Activated CD8-positive, alpha-beta memory T cell treated with anti-CD3 and anti-CD28 coated beads, Interleukin-2, amount 50 U/mL, for 4 hours (primary cell): Measurements from ENCODE around the gene SEMA3C.

ENCODE experiments used
- DNase-seq: peaks from one replicate; pipeline ENCODE4 v3.0.0-alpha.2; 2020

SEMA3C gene

GRCh38 chr7:80819503-80819902 is 99.3 kb downstream of the SEMA3C start:
- no peak for DNase-seq

- DNase-seq, result no peak
Observed at GRCh38 chr7:80818181-80818580, 100.7 kb downstream of the SEMA3C start.

- no peak for DNase-seq
Observed at GRCh38 chr7:80816806-80817205, 102.0 kb downstream of the SEMA3C start.

- no peak for DNase-seq
Observed at GRCh38 chr7:80815733-80816132, 103.1 kb downstream of the SEMA3C start.

- DNase-seq, result no peak
Observed at GRCh38 chr7:80809545-80809944, 109.3 kb downstream of the SEMA3C start.

GRCh38 chr7:80807166-80807900 is 111.5 kb downstream of the SEMA3C start:
- no peak for DNase-seq

- DNase-seq, result no peak
Observed at GRCh38 chr7:80806663-80807062, 112.2 kb downstream of the SEMA3C start.

- DNase-seq, result no peak
Observed at GRCh38 chr7:80804589-80804988, 114.3 kb downstream of the SEMA3C start.

- no peak for DNase-seq
Observed at GRCh38 chr7:80802527-80802926, 116.3 kb downstream of the SEMA3C start.

- DNase-seq, result no peak
Observed at GRCh38 chr7:80794631-80795573, 123.9 kb downstream of the SEMA3C start.

- DNase-seq, result no peak
Observed at GRCh38 chr7:80791509-80791929, 127.3 kb downstream of the SEMA3C start.

GRCh38 chr7:80790877-80791276 is 128.0 kb downstream of the SEMA3C start:
- no peak for DNase-seq

- DNase-seq, result no peak
Observed at GRCh38 chr7:80787721-80788120, 131.1 kb downstream of the SEMA3C start.

- DNase-seq, result no peak
Observed at GRCh38 chr7:80785961-80786536, 132.8 kb downstream of the SEMA3C start.

GRCh38 chr7:80785276-80785675 is 133.6 kb downstream of the SEMA3C start:
- no peak for DNase-seq

GRCh38 chr7:80783678-80784327 is 135.0 kb downstream of the SEMA3C start:
- DNase-seq, result no peak

GRCh38 chr7:80783186-80783677 is 135.6 kb downstream of the SEMA3C start:
- no peak for DNase-seq

- DNase-seq, result no peak
Observed at GRCh38 chr7:80781561-80781979, 137.3 kb downstream of the SEMA3C start.

- DNase-seq, result no peak
Observed at GRCh38 chr7:80781146-80781545, 137.7 kb downstream of the SEMA3C start.

- no peak for DNase-seq
Observed at GRCh38 chr7:80779456-80779855, 139.4 kb downstream of the SEMA3C start.

- no peak for DNase-seq
Observed at GRCh38 chr7:80775897-80776296, 143.0 kb downstream of the SEMA3C start.

GRCh38 chr7:80775482-80775881 is 143.4 kb downstream of the SEMA3C start:
- DNase-seq, result no peak

GRCh38 chr7:80774843-80775242 is 144.0 kb downstream of the SEMA3C start:
- DNase-seq, result no peak
